GM12874 (cell line): ENCODE measurements around the gene LRRN3.

Experiments used
- TF ChIP-seq, protein P1 (sequence below): IDR thresholded peaks from 2 replicates; pipeline ENCODE4 v1.5.1; 2011; ENCODE audit warnings: low read depth, mild to moderate bottlenecking, control low read depth, low read length, moderate library complexity; ENCODE audit not compliant: insufficient read depth

LRRN3 gene

DNA sequence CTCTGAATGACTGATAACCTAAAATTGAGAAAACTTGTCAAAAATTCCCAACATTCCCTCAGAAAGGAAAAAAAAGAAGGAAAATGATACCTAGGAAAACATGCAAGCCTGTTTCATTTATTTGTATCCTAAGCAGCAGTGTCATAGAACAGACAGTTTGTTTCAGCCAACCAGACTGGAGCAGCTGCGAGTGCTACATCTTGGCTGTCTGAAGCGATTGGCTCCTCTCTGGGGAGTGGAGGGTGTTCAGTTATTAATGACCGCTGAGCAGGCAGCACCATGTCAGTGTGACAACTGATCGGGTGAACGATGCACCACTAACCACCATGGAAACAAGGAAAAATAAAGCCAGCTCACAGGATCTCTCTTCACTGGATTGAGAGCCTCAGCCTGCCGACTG, at the start of gene LRRN3:
LRRN3 (plus strand) TSS at position 282 of the 400 bp plus-strand sequence. CDS start 31,646 bp downstream, outside the sequence.
- TF ChIP-seq, protein P1, sequence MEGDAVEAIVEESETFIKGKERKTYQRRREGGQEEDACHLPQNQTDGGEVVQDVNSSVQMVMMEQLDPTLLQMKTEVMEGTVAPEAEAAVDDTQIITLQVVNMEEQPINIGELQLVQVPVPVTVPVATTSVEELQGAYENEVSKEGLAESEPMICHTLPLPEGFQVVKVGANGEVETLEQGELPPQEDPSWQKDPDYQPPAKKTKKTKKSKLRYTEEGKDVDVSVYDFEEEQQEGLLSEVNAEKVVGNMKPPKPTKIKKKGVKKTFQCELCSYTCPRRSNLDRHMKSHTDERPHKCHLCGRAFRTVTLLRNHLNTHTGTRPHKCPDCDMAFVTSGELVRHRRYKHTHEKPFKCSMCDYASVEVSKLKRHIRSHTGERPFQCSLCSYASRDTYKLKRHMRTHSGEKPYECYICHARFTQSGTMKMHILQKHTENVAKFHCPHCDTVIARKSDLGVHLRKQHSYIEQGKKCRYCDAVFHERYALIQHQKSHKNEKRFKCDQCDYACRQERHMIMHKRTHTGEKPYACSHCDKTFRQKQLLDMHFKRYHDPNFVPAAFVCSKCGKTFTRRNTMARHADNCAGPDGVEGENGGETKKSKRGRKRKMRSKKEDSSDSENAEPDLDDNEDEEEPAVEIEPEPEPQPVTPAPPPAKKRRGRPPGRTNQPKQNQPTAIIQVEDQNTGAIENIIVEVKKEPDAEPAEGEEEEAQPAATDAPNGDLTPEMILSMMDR, result no peak

DNA sequence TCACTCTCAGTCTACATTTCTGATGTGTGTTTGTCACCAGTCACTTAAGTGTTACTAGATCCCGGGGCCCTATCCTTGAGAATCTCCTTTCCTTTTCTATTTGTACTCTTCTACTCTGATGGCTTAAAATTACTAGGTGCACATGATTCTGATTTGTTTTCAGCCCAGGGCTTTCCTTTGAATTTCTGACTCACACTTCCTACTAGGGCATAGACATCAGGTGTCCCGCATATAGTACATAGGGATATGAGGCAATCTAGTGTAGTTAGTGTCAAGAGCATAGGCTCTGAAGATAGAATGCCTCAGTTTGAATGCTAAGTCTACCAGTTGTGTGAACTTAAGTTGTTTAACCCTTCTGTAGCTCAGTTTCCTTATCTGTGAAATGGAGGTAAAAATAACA, 49.4 kb upstream of the LRRN3 start:
- TF ChIP-seq, protein P1, result no peak

DNA sequence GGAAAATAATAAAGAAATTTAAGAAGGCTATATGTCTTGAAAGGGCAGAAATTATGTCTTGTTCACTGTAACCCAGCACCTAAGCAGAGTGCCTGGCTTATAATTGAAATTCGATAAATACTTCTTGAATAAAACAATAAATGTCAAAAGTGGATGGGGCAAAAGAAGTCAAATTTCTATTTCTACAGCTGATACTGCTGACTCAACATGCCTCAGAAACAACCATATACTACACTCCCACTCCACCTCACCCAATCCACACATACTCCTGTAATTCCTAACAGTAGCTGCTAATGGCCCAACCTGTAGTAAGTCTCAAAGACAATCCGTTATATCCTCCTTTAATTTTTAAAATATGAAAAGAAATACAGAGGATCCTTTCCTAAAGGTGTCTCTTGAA, 48.1 kb upstream of the LRRN3 start:
- TF ChIP-seq, protein P1, result no peak

DNA sequence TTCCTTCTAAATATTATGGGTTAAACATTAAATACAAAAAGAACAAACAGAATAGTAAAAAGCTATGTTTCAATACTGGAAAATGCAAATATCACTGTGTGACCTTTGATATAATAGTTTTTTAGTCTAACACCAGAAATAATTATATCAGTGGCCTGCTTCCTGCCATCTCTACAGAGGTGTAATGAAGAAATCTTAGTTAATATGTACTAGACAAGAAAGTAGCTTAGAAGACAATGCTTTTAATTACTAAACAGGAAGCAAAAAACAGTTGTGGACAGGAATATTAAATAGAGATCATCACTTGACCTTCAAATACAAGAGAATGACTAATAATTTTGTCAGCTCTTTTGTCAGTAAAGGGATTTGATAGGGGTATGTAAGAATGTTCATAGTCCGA, 47.4 kb upstream of the LRRN3 start:
- TF ChIP-seq, protein P1, result no peak

DNA sequence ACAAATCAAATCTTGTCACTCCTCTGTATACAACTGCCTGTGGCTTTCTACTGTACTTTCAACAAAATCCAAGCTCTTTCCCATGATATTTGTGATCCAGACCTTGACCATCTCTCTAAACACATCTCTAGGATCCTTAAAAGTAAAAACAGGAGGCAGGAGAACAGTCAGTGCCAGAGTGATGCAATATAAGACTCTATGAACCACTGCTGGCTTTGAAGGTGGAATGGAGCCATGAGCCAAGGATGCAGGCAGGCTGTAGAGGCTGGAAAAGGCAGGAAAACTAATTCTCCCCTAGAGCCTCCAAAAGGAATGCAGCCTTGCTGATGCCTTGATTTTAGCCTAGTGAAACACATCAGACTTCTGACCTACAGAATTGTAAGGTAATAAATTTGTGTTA, 45.5 kb upstream of the LRRN3 start:
- TF ChIP-seq, protein P1, result no peak

DNA sequence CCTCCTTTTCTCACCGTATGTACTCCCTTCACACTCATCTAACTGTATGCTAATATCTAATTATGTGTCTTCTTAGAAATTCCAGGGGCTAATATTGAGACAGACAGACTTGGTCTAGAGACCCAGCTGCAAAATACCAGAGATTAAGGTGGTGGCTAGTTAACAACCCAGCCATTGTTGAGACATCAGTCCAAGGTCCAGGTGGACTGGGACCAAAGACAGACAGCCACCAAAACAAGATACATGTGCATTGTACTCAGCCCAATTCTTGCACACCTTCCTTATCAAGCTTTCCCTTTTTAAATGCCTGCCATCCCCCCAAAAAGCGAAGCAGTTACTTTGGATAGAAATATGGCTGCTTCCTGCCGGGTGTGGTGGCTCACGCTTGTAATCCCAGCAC, 43.3 kb upstream of the LRRN3 start:
- TF ChIP-seq, protein P1, result no peak

DNA sequence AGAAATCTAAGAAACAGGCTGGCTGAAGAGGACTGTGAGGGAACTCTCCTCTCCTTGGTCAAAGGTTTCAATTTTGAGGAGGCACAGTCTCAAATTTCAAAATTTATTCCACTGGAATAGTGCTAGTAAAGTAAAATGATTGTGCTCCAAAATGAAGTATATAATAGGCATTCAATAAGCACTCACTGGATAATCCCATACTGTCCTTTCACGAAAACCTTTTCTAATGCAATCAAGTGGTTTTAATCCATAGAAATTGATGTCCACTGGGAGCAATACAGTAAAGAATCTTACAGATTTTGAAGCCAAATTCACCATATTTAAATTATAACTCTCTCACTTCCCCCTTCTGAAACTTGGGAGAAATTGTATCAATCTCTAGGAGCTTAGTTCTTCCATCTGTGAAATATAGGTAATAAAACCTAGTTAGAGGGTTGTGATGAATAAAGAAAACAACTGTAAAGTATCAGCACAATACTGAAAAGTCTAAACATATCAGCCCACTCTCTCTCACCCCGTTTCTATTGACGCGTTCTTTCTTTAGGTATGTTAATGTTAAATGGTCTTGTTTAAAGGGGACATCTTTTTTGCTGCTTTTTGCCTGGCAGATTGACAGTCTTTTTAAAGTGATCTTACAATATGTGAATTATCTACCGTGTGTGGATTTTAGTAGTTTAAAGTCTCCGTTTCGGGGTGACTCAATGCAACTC, 40.8 kb upstream of the LRRN3 start:
- TF ChIP-seq, protein P1, result no peak
